Hepatocyte (in vitro differentiated cells): ENCODE results near the gene PRSS48.

Experiments used
- EZH2 ChIP-seq: fragments of 200-600 bp; sonication (generic); IDR thresholded peaks from 2 replicates; pipeline ENCODE4 v1.6.1; 2016; ENCODE audit warnings: antibody characterized with exemption, mild to moderate bottlenecking, borderline replicate concordance
- TF ChIP-seq, protein P1 (sequence below): fragments of 200-600 bp; sonication (generic); IDR thresholded peaks from 2 replicates; pipeline ENCODE4 v1.5.1; 2016; ENCODE audit warnings: antibody characterized with exemption, mild to moderate bottlenecking; ENCODE audit not compliant: poor library complexity

- TF ChIP-seq, protein P1, sequence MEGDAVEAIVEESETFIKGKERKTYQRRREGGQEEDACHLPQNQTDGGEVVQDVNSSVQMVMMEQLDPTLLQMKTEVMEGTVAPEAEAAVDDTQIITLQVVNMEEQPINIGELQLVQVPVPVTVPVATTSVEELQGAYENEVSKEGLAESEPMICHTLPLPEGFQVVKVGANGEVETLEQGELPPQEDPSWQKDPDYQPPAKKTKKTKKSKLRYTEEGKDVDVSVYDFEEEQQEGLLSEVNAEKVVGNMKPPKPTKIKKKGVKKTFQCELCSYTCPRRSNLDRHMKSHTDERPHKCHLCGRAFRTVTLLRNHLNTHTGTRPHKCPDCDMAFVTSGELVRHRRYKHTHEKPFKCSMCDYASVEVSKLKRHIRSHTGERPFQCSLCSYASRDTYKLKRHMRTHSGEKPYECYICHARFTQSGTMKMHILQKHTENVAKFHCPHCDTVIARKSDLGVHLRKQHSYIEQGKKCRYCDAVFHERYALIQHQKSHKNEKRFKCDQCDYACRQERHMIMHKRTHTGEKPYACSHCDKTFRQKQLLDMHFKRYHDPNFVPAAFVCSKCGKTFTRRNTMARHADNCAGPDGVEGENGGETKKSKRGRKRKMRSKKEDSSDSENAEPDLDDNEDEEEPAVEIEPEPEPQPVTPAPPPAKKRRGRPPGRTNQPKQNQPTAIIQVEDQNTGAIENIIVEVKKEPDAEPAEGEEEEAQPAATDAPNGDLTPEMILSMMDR = no peak
- TF ChIP-seq EZH2 = no peak
Observed at GRCh38 chr4:151324752-151325110, 47.8 kb downstream of the PRSS48 start.
